ENCODE measurements around the gene DGKQ.

The DGKQ gene

GRCh38 chr4:995311-996026 lies 22.1 kb upstream of the DGKQ start:
- no peak for DNase-seq

DNA sequence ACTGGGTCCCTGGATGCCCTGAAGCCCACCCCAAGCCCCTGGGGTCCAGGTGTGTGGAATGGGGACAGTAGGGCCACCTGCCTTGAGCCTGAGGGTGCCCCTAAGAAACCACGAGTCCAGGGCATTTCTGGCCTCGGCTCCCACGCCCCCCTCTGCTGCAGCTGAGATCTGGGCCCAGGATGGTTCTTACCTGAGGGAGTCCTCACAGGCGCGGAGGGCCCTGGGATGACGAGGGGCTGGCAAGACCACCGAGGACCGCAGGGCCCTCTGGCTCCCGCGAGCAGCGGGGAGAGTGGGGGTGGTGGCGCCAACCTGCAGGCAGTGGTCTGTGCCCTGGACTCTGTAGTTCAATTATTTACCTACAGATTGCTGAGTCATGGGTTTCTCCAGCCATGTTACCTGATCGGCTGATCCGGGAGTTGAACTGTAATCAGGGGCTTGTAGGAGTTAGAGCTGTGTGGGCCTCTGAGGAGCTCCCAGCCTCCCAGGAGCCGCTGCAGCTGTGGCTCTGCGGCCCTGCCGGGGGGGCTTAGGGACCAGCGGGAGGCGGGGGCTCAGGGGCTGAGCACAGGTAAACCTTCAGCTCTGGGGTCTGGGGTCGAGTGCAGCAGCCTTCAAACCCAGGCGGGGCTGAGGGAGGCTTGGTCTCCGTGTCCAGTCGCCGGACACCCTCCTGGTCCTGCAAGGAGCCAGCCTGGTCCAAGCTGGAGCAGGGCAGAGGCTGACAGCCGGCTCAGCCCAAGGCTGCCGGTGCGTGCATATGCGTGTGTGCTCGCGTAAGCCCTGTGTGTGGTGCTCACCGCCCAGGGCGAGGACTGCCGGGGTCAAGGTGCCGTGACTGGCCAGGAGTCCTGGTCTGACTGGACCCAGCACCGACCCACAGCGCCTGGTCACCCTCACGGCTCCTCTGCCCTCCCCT lies 20.0 kb upstream of the DGKQ start, which contains the start of gene SLC26A1:
Gene SLC26A1, minus strand, starts transcription at position 294 of the 919 bp plus-strand sequence. CDS start 1,701 bp downstream, outside the sequence.
- DNase-seq = no peak

GRCh38 chr4:992297-993110 lies 19.1 kb upstream of the DGKQ start:
- no peak for DNase-seq

GRCh38 chr4:991451-992296 lies 18.3 kb upstream of the DGKQ start:
- DNase-seq = no peak

DNA sequence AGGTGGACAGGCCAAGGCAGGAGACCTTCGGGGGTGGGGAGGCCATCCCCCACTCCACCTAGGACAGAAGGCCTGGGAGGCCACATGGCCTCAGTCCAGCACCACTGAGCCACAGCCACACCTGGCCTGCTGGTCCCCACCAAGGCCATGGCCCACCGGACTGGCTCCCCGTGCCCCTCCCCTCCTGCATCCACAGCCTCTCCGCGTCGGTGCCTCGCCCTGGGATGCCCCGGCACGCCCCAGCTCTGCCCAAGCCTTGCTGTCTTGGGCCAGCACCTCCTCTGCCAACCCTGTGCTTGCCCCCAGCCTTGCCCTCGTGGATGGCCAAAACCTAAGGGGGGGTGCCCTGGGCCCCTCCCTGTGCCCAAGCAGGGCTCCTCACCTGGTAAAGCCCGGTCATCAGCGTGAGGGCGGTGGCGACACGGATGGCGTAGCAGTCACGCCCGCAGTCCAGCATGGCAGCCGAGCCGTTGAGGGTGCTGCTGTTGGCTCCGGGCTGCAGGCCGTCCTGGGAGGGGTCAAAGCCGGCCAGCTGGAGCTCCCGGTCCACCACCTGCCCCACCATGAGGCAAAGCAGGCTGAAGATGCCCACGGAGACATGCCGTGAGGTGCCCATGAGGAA lies 17.5 kb upstream of the DGKQ start:
- no peak for DNase-seq

DNA sequence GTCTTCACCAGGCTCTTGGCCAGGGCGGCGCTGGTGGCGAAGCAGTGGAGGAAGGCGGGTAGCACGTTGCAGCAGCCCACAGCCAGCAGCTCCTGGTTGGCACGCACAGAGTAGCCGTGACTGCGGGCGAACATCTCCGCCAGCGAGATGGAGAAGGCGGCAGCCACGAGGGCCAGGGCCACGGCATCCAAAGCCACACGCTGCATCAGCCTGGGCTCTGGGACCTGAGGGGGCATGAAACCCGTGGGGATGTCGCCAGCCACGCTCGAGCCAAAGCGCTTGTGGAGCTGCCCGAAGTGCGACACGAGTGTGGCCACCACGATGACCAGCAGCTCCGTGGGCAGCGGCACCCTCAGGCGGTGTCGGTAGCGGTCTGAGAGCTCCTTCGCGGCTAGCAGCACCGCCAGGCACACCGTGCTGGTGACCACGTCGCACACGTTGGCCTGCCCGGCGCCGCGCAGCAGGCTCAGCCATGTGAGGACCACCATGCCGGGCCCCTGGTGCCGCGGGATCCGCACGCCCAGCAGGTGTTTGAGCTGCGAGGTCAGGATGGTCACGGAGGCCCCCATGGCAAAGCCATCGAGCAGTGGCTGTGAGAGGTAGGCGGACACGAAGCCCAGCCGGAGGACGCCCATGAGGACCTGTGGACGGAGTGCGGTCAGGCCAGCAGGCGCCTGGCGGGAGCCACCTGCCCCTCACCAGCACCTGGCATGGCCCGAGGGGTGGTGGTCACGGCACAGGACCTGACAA lies 16.5 kb upstream of the DGKQ start:
- DNase-seq = no peak

DNA sequence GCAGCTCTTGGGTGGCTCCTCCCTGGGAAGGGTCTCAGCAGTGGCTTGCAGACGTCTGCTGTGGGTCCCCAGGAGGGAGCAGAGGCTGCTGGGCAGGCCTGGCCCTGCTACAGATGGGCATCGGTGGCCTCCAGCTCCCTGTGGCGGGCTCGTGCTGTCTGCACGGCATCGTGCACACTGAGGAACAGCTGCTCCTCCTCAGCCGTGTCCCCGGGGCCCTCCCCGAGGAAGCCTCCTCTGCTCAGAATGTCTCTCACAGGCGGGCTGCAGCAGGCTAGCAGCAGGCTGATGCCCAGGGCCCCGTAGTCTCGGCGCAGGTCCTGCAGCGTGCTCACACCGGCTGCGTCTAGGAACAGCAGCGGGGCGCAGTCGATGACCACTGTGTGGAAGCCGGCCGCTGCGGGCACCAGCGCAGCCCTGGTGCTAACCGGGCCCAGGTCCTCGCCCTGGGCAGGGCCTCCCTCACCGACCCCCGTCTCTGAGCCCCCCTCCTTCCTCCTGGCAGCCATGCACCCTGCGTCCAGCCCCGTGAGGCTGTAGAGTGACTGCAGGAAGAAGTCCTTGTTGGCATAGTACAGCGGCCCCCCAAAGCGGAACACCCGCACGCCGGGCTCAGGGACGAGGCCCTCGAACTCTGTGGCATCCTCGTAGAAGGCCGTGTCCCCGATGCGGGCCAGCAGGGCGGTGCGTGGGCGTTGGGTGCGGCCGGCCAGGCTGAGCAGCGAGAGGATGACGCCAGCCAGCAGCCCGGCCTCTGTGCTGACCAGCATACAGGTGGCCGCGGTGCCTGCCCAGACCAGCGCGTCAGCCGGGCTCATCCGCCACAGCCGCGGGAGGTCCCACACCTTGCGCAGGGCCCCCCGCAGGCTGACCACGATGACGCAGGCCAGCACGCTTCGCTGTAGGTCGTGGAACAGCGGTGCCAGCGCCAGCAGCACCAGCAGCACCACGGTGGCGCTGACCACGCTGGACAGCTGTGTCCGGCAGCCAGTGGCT lies 15.7 kb upstream of the DGKQ start:
- DNase-seq = no peak

DNA sequence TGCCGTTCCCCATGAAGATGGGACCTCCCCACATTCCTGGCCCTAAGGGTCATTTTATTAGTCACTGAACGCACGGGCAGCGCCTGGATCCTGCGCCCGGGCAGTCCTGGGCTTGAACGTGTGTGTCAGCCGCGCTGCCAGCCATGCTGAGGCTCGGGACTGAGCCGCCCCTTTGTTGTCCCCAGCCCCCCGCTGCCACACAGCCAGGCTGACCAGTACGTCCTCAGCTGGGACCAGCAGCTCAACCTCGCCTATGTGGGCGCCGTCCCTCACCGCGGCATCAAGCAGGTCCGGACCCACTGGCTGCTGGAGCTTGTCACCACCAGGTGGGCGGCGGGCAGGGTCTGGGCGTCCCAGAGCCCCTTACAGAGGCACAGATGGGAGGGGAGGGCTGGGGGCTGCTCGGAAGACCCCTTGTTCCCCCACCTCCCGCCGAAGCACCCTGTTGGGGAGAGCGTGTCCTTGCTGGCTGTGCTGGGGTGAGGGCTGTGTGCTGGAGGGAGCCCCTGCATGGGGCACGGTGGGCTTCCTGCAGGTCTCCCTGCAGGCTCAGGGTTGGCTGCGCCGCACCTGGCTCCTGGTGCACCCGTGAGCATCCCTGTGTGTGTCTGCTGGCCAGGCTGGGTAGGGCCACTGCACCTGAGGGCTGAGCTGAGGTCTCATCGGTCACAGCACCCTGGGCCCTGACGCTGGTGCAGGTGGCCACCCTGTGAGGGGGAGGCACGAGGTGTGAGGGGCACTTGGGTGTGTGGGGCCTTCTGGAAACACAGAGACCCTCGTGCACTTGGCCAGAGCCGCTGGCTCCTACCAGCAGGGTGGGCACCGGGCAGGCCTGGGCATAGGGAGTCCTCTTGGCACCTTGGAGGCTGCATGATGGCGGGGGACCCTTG lies 14.5 kb upstream of the DGKQ start:
- no peak for DNase-seq

GRCh38 chr4:986879-987623 lies 13.7 kb upstream of the DGKQ start, which contains the start of gene IDUA:
Gene IDUA (plus strand): TSS chr4:987044. CDS start chr4:987085, 41 bp downstream.
- DNase-seq = peak; percentile 86

- no peak for DNase-seq
Observed at GRCh38 chr4:986428-986878, 13.1 kb upstream of the DGKQ start.

- peak; percentile 67 for DNase-seq
Observed at GRCh38 chr4:985123-985830, 11.9 kb upstream of the DGKQ start.

- DNase-seq = no peak
Observed at GRCh38 chr4:984336-985054, 11.1 kb upstream of the DGKQ start.

DNA sequence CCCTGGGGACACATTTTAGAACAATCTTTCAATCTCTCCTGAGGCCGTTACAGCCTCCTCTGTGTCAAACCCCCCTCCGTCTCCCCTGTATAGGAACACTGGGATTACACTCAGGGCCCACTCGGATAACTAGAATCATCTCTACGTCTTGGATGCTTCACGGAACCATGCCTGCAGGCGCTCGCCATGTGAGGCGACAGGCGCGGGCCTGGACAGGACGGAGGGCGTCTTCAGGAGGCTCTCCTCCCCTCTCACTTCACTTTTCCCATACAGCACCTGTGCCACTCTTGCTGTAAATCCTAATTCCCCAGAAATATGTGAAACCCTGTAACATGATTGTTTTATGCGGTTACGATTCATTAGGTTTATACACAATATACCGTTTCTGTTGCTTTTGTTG lies 9.4 kb upstream of the DGKQ start:
- no peak for DNase-seq

DNA sequence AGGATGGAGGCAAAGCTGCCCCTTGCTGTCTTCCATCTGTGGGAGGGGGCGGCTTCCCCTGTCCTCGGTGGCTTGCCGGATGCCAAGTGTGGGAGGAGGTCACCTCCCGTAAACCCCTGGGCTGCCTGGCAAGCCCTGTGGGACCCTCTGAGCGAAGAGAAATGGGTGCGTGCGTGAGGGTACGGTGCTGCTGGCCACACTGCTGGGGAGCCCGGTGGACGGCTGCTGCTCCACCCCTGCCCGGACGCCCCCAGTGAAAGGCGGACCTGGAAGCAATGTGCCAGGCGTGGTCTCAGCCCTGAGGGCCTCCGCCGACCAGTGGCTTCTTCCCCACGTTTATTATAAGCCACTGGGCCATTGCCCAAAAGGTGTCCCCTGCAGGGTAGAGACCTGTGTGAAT lies 8.9 kb upstream of the DGKQ start:
- no peak for DNase-seq

DNA sequence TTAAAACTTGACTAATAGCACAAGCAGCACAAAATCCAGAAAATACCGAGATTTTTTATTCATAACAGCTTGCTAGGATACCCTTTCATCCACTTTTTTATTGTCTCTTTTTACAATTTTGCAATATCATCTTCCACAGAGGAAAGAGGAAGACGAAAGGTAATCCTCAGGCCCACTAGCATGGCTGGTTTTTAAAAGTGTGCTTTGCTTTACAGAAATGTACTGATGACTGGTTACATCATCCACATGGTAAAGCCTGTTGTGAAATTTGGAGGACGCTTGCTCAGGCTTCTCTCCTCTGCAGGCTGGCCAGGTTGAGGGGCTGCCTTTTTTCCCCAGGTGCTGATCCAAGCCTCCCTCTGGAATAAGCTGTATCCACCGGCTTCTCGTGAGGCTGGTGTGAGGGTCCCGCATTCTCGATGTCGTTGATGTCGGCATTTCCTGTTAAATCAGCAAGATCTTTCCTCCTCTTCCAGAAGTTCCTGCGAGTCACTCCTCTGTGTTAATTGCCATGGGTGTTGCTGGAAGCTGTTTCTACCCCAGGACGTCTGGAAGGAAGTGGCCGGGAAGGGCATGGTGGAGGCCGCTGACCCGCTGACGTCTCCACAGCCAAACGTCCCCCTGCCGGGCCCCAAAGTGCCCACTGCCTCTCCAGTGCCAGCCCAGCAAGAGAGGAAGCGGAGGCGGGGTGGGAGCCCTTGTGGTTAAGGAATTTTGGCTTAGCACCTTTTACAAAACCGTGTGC lies 5.8 kb upstream of the DGKQ start:
- no peak for DNase-seq
